SK-N-SH treated with all-trans-retinoic acid at 6 μM for 48 hours (cell line): ENCODE measurements around the gene PRSS2.

Experiments used
- ATAC-seq: fragments of 200-7000 bp; cut with Tn5 transposase; 3 replicates; pipeline ENCODE4 v1.9.1; 2020; ENCODE audit warnings: mild to moderate bottlenecking, moderate library complexity
- ARNTL ChIP-seq: fragments of 450-650 bp; formaldehyde crosslinking; IDR thresholded peaks from 2 replicates; pipeline ENCODE4 v1.5.0; 2020; ENCODE audit warnings: low read depth, mild to moderate bottlenecking, moderate library complexity, borderline replicate concordance
- BACH2 ChIP-seq: fragments of 250-450 bp; sonication (Bioruptor Pico); IDR thresholded peaks from 2 replicates; pipeline ENCODE4 v1.9.0; 2021; ENCODE audit warnings: mild to moderate bottlenecking, borderline replicate concordance
- CREB5 ChIP-seq: fragments of 250-450 bp; sonication (Bioruptor Pico); IDR thresholded peaks from 2 replicates; pipeline ENCODE4 v1.5.1; 2020; ENCODE audit warnings: low read depth, mild to moderate bottlenecking, moderate library complexity
- CSDC2 ChIP-seq: fragments of 250-450 bp; sonication (Bioruptor Pico); IDR thresholded peaks from 2 replicates; pipeline ENCODE4 v1.5.0; 2020; ENCODE audit warnings: mild to moderate bottlenecking, moderate library complexity
- CSRNP3 ChIP-seq: fragments of 250-450 bp; sonication (Bioruptor Pico); IDR thresholded peaks from 2 replicates; pipeline ENCODE4 v1.5.1; 2021; ENCODE audit warnings: mild to moderate bottlenecking, moderate library complexity
- ESRRG ChIP-seq: fragments of 250-450 bp; sonication (Bioruptor Pico); IDR thresholded peaks from 2 replicates; pipeline ENCODE4 v1.6.1; 2021; ENCODE audit warnings: mild to moderate bottlenecking
- GLIS3 ChIP-seq: fragments of 250-450 bp; sonication (Bioruptor Pico); IDR thresholded peaks from 2 replicates; pipeline ENCODE4 v1.5.0; 2020; ENCODE audit warnings: mild to moderate bottlenecking, moderate library complexity
- ISL1 ChIP-seq: fragments of 250-450 bp; sonication (Bioruptor Pico); IDR thresholded peaks from 2 replicates; pipeline ENCODE4 v2.1.2; 2022; ENCODE audit warnings: mild to moderate bottlenecking, moderate library complexity
- OSR1 ChIP-seq: fragments of 250-450 bp; sonication (Bioruptor Pico); IDR thresholded peaks from 2 replicates; pipeline ENCODE4 v1.8.0; 2022; ENCODE audit warnings: moderate library complexity, mild to moderate bottlenecking, inconsistent platforms
- PPARA ChIP-seq: fragments of 250-450 bp; sonication (Bioruptor Pico); IDR thresholded peaks from 2 replicates; pipeline ENCODE4 v1.5.0; 2020; ENCODE audit warnings: mild to moderate bottlenecking, borderline replicate concordance
- RARB ChIP-seq: fragments of 250-450 bp; sonication (Bioruptor Pico); IDR thresholded peaks from 2 replicates; pipeline ENCODE4 v1.8.0; 2021; ENCODE audit warnings: mild to moderate bottlenecking, moderate library complexity
- SNAI2 ChIP-seq: fragments of 250-450 bp; sonication (Bioruptor Pico); IDR thresholded peaks from 2 replicates; pipeline ENCODE4 v1.5.0; 2020; ENCODE audit warnings: mild to moderate bottlenecking, moderate library complexity
- TCF4 ChIP-seq: fragments of 250-450 bp; sonication (Bioruptor Pico); IDR thresholded peaks from 2 replicates; pipeline ENCODE4 v1.8.0; 2021; ENCODE audit warnings: mild to moderate bottlenecking, moderate library complexity, borderline replicate concordance
- TOX ChIP-seq: fragments of 250-450 bp; sonication (Bioruptor Pico); IDR thresholded peaks from 2 replicates; pipeline ENCODE4 v1.8.0; 2021; ENCODE audit warnings: mild to moderate bottlenecking, moderate library complexity, borderline replicate concordance
- ZC3H10 ChIP-seq: fragments of 250-450 bp; sonication (Bioruptor Pico); IDR thresholded peaks from 2 replicates; pipeline ENCODE4 v1.5.1; 2021; ENCODE audit warnings: mild to moderate bottlenecking, moderate library complexity
- ZFP3 ChIP-seq: fragments of 250-450 bp; sonication (Bioruptor Pico); IDR thresholded peaks from 2 replicates; pipeline ENCODE4 v1.5.0; 2020; ENCODE audit warnings: mild to moderate bottlenecking, moderate library complexity
- ZFP30 ChIP-seq: fragments of 450-650 bp; formaldehyde crosslinking; IDR thresholded peaks from 2 replicates; pipeline ENCODE4 v1.5.0; 2022; ENCODE audit warnings: mild to moderate bottlenecking, moderate library complexity
- ZNF565 ChIP-seq: fragments of 450-650 bp; formaldehyde crosslinking; conservative IDR thresholded peaks from 2 replicates; pipeline ENCODE4 v1.5.0; 2020; ENCODE audit warnings: low read depth, mild to moderate bottlenecking, moderate library complexity
- ZNF70 ChIP-seq: fragments of 450-650 bp; formaldehyde crosslinking; IDR thresholded peaks from 2 replicates; pipeline ENCODE4 v1.5.0; 2020; ENCODE audit warnings: mild to moderate bottlenecking, moderate library complexity
- TF ChIP-seq, protein P1 (sequence below): fragments of 250-450 bp; sonication (Bioruptor Pico); IDR thresholded peaks from 2 replicates; pipeline ENCODE4 v1.8.0; 2021; ENCODE audit warnings: low read depth, mild to moderate bottlenecking, moderate library complexity, borderline replicate concordance
- TF ChIP-seq, protein P2 (sequence below): fragments of 250-450 bp; sonication (Bioruptor Pico); IDR thresholded peaks from 2 replicates; pipeline ENCODE4 v1.5.0; 2020; ENCODE audit warnings: mild to moderate bottlenecking, moderate library complexity

PRSS2 gene

DNA sequence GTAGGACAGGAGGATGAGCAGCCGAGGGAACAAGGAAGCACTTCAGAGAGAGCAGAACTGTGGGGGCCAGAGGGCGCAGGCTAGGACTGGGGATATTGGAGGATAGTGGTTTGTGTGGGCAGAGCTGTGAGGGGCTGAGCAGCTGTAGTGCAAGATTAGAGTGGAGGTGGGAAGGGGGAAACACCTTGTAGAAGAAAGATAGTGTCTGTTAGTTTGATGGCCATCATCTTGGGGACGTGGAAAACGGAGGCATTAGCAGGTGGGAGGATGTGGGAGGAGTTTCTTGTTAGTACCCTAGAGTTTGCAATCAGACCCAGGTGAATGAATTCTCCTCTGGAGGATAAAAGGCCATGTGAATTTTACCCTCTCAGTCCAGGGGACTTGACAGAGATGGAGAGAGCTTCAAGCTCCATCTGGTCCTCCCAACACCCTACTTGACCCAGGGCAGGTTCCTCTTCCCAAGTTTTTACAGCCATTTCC, 34.0 kb downstream of the PRSS2 start:
- no peak for ATAC-seq
- TF ChIP-seq GLIS3 (CRISPR knock-in tag) (no peak), BACH2 (CRISPR knock-in tag) (no peak)

DNA sequence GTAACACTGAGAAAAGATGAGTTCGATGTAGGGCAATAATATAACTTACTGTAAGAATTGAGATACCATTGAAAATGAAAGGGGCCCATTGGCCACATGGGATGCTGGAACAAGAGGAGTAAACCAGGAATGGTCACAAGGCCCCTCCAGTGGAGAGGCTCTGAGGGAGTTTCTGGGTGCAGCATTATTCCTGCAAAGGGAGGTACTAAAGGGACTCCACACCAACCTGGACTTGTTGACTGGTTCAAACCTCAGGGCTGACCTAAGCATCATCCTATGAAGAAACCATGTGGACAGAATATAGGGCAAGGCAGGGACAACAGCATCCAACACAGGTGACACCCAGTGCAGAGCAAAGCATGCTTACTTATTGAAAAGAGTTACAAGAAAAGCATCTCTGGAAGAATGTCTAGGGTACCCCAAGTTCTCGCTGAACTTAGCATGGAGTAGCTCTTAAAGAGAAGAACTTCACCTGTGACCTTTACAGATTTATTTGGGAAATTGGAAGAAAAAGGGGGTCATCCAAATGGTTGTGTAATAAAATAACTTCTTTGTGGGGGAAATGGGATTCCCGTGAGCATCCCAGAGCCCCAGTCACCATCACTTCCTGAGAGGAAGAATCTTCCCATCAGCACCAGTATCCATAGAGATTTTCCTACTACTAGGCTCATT, 34.7 kb downstream of the PRSS2 start:
- no peak for ATAC-seq
- TF ChIP-seq ZFP3 (CRISPR knock-in tag) = no peak
- no peak for TF ChIP-seq CSRNP3 (CRISPR knock-in tag)
- no peak for TF ChIP-seq RARB (CRISPR knock-in tag)
- no peak for TF ChIP-seq ZNF565 (CRISPR knock-in tag)
- no peak for TF ChIP-seq ZNF70 (CRISPR knock-in tag)
- TF ChIP-seq SNAI2 = no peak
- no peak for TF ChIP-seq OSR1 (CRISPR knock-in tag)
- TF ChIP-seq, protein P1, sequence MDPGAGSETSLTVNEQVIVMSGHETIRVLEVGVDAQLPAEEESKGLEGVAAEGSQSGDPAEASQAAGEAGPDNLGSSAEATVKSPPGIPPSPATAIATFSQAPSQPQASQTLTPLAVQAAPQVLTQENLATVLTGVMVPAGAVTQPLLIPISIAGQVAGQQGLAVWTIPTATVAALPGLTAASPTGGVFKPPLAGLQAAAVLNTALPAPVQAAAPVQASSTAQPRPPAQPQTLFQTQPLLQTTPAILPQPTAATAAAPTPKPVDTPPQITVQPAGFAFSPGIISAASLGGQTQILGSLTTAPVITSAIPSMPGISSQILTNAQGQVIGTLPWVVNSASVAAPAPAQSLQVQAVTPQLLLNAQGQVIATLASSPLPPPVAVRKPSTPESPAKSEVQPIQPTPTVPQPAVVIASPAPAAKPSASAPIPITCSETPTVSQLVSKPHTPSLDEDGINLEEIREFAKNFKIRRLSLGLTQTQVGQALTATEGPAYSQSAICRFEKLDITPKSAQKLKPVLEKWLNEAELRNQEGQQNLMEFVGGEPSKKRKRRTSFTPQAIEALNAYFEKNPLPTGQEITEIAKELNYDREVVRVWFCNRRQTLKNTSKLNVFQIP = no peak
- no peak for TF ChIP-seq CSDC2
- TF ChIP-seq ISL1 (CRISPR knock-in tag) = no peak
- TF ChIP-seq TOX = no peak
- no peak for TF ChIP-seq ARNTL (CRISPR knock-in tag)
- TF ChIP-seq, protein P2, sequence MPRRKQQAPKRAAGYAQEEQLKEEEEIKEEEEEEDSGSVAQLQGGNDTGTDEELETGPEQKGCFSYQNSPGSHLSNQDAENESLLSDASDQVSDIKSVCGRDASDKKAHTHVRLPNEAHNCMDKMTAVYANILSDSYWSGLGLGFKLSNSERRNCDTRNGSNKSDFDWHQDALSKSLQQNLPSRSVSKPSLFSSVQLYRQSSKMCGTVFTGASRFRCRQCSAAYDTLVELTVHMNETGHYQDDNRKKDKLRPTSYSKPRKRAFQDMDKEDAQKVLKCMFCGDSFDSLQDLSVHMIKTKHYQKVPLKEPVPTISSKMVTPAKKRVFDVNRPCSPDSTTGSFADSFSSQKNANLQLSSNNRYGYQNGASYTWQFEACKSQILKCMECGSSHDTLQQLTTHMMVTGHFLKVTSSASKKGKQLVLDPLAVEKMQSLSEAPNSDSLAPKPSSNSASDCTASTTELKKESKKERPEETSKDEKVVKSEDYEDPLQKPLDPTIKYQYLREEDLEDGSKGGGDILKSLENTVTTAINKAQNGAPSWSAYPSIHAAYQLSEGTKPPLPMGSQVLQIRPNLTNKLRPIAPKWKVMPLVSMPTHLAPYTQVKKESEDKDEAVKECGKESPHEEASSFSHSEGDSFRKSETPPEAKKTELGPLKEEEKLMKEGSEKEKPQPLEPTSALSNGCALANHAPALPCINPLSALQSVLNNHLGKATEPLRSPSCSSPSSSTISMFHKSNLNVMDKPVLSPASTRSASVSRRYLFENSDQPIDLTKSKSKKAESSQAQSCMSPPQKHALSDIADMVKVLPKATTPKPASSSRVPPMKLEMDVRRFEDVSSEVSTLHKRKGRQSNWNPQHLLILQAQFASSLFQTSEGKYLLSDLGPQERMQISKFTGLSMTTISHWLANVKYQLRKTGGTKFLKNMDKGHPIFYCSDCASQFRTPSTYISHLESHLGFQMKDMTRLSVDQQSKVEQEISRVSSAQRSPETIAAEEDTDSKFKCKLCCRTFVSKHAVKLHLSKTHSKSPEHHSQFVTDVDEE = no peak

DNA sequence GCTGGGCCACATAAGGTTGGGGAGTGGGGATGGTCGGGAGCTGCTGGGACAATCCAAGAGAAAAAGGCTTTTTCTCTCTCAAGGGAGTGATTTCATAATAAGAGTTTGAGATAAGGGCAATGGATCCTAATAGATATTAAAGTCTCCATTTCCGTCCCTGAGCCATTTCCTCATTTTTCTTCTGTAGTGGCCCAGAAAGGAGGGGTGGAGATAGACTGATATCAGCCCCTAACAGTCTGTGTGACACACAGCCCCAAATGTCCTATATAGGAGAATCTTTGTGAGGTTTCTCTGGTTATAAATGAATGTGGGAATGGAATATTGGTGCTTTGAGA, 35.2 kb downstream of the PRSS2 start:
- TF ChIP-seq ZFP3 (CRISPR knock-in tag) (no peak), PPARA (CRISPR knock-in tag) (no peak), CREB5 (CRISPR knock-in tag) (no peak), ZNF70 (CRISPR knock-in tag) (no peak), ZFP30 (CRISPR knock-in tag) (no peak), TCF4 (CRISPR knock-in tag) (no peak), ZNF565 (CRISPR knock-in tag) (no peak), ESRRG (CRISPR knock-in tag) (no peak), ARNTL (CRISPR knock-in tag) (no peak), ISL1 (CRISPR knock-in tag) (no peak), ZC3H10 (CRISPR knock-in tag) (no peak), OSR1 (CRISPR knock-in tag) (no peak), SNAI2 (no peak), CSRNP3 (CRISPR knock-in tag) (no peak), BACH2 (CRISPR knock-in tag) (no peak), TOX (no peak), GLIS3 (CRISPR knock-in tag) (no peak), CSDC2 (no peak)
- TF ChIP-seq, protein P1 = no peak
- TF ChIP-seq, protein P2 = no peak
- ATAC-seq = no peak
